ENCODE data around the gene CD19. TPM values are rescaled to one million over a fixed set of nuclear protein-coding genes. Genes with fewer than 3 reads are reported as not detected.
A peak's percentile ranks its signal among the peaks of the same experiment; 100 is the strongest.

The CD19 gene
- total and polyA plus RNA-seq, 2 of the 8 experiments (the other 6 are each of a cell fraction or from before 2014, with no cell fraction given): 0.57 to 0.65 TPM

DNA sequence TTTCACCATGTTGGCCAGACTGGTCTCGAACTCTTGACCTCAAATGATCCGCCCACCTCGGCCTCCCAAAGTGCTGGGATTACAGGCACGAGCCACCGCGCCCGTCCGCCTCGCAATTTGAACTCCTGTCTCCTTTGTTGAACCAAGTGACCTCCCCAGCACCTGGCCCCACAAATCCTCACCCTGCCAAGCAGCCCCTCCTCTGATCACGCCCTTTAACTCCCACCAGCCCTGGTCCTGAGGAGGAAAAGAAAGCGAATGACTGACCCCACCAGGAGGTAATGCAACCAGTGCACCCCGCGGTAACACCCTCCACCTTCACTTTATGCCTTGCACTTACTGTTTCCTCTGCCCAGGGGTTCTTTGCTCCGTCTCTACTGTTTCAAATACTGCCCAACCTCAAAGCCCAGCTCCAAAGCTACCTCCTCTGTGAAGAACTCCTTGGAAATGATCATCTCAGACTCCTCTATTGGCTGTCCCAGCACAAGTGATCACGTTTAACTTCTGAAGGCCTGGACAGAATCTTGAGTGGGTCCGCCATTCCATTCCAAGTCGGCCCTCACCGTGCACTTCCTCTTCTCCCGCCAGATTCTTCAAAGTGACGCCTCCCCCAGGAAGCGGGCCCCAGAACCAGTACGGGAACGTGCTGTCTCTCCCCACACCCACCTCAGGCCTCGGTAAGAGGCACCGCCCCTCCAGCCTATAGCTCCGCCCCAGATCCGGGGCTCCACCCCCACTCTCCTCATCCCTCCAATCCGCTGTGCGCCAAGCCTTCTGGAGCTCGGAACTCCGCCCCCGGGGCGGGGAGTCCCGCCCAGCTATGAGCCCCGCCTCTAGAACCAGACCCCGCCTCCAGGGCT is 4.4 kb downstream of the CD19 start (continued):
- no peak for TF ChIP-seq RAD21 (IDR thresholded peaks at IDR 0.05 in 1 of 2, conservative IDR thresholded peaks at IDR 0.05 in 1 of 2; ENCODE audit: low read depth in 2 of 2, low read length in 2 of 2)
- TF ChIP-seq MAFK (IDR thresholded peaks at IDR 0.05; ENCODE audit: low read depth, low read length): no peak
- TF ChIP-seq RXRA (IDR thresholded peaks at IDR 0.05; ENCODE audit: insufficient read depth, low read depth, low read length): no peak
- no peak for TF ChIP-seq FOSL1 (IDR thresholded peaks at IDR 0.05; ENCODE audit: insufficient read depth, low read depth, low read length)
- TF ChIP-seq ZNF274 (IDR thresholded peaks at IDR 0.05; ENCODE audit: borderline replicate concordance, extremely low read depth, low read length): no peak
- TF ChIP-seq SIRT6 (IDR thresholded peaks at IDR 0.05; ENCODE audit: low read length): no peak
- no peak for TF ChIP-seq ASH2L (IDR thresholded peaks at IDR 0.05; ENCODE audit: low read length)
- TF ChIP-seq CEBPB (IDR thresholded peaks at IDR 0.05; ENCODE audit: low read depth, low read length): no peak
- peak; percentile 92 for TF ChIP-seq E2F6 (IDR thresholded peaks at IDR 0.05)
- no peak for TF ChIP-seq SP4 (IDR thresholded peaks at IDR 0.05; ENCODE audit: low read length)
- no peak for TF ChIP-seq SAP30 (IDR thresholded peaks at IDR 0.05; ENCODE audit: insufficient read depth, insufficient replicate concordance, low read length)

Measured in H1 (cell line).